Measurements from ENCODE around the gene FBLN1.

- TF ChIP-seq CUX1 (CRISPR knock-in tag; IDR thresholded peaks at IDR 0.05), result no peak
- TF ChIP-seq DMBX1 (CRISPR knock-in tag; IDR thresholded peaks at IDR 0.05; ENCODE audit: borderline replicate concordance), result no peak
Measured at GRCh38 chr22:45522462-45522861, 19.8 kb downstream of the FBLN1 start.

Data from K562 (cell line).